HG03064 (cell line): Measurements from ENCODE around the gene BCL7C.
A peak's percentile ranks its signal among the peaks of the same experiment; 100 is the strongest.
"Not testable (repeated sequence)": the region's sequence is repeated elsewhere in the genome, so short reads cannot be mapped to it uniquely, and the experiment has no call there.

Source experiments
- ATAC-seq: cut with Tn5 transposase; IDR thresholded peaks from one replicate; pipeline ENCODE4 v1.9.1; 2021; ENCODE audit warnings: low read depth; ENCODE audit not compliant: unreplicated experiment

The BCL7C gene

DNA sequence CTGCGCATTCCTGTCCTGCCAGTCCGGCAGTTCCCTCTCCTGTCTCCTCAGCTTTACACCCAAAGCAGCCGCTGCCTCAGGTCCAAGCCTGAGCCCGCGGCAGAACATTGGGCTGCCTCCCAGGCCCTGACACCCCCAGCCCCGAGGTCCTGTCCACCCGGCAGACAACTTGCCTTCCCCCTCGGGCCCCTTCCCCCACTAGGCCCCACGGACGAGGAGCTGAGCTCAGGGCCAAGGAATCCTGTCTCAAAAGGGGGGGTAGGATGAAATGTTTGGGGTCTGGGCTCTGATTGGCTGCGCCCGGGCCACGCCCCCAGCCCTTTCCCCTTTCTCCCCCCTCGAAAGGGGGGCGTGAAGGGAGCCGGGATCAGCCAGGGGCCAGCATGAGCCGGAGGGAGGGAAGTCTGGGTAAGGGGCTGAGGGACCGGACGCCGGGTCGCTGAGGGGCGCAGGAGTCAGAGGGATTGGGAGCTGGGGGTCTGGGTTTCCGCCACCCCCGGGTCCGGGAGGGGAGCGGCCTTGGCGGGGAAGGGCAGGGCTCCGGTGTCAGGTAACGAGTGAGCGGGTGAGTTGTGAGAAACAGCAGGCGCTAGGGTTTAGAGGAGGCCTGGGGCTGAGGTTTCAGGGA lies 2.5 kb upstream of the BCL7C start, which contains the start of gene CTF1:
CTF1 (plus strand) TSS at position 354 of the 628 bp plus-strand sequence; CDS start at position 384, 30 bp downstream.
- ATAC-seq, result no peak

DNA sequence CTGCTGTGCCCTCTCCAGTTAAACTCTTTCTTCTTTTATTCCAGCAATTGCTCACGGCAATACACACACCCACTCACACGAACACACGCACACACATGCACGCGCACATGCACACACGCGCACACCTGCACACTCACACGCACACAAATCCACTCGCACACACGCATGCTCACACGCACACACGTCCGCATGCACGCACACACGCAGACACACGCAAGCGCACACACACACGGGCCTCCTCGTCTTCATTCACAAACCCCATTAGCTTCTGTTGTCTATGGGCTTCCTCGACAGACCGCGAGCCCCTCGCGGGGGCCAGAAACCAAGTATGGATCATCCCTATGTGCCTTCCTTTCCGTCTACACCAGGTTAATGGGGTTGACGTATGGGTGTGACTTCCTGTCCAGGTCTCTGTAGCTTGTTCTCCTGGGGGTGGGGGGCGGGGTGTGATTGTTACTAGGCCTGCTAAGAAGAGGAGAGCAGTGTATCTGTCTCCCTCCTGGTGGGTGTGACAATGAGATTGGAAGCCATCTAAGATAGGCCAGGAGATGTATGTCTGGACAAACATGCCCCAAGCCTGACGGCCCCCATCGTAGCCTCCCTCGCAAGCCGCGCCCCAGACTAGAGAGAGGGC lies 1.9 kb upstream of the BCL7C start:
- no peak for ATAC-seq

DNA sequence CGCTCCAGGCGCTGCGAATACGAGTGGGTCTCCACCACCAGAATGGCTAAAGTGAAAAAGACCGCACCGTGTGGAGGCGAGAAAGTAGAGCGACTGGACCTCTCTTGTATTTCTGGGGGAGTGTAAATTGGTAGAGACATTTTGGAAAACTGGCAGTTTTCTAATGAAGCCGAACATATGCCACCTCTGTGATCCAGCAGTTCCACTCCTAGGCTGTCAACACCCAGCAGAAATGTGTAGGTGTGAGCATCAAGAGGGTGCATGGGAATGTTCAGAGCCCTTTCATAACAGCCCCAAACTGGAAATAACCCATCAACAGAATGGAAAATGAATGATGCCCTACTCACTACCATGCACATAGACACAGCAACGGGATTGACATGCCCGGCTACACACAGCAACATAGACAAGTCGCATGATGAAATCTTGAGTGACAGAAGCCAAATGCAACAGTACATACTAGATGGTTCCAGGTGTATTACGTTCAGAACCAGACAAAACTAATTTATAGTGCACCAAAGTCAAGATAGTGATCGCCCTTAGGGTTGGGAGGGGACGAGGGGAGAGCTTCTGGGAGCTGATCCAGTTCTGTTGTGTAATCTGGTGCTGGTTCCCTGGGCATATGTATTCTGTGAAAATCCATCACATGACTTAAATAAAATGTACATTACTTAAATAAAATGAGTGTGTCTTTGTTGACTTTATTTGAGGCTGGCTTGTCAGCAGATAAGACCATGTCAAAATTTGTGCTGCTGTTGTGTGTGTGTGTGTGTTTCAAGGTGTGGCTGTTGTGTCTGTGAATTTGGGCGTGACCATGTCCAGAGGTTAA lies 877 bp upstream of the BCL7C start:
- no peak for ATAC-seq

DNA sequence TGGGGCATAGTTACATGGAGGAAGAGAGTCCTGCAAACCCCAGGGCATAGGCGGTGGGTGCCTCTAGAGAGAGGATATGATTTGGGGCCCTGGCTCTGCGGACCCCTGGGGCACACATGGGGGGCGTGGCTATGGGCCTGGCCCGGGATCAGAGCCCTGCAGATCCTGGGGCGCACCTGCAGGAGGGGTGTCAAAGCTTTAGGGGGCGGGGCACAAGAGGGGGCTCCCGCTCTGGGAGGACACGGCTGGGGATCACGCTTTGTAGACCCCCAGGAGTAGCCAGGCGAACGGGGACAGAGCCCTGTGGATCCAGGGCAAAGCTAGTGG lies 497 bp downstream of the BCL7C start:
- no peak for ATAC-seq

DNA sequence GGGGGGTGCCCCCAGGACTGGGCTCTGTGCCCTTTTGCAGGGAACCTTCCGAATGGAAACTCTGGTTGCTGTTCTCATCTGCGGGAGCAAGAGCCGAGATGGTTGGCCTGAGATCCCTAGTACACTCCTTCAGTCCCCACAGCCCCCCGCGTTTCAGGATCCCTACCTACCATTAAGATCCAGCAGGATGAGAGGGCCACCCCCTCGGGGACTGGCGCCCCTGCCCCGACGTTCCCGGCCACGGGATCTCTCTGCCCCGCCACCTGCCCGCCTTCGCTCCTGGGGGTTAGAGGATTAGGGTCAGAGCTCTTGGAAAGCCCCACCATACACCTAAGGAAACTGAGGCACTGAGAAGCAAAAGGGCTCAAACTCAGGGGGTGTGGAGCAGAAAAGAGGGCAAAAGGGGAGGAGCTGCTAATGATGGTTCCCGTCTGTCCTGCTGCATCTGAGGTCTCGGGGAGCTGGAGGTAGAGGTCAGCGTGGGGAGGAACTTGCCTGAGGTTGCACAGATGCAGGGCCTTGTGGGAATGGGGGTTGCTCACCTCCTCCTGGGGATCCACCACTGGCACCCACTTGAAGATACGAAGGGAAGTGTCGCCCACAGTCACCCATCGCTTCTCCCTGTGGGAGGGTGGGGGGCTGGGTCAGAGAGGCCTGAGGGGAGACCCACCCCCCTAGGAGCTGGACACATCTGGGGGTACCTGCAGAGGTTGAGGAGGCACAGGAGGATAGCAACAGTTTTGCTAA lies 1.0 kb downstream of the BCL7C start:
- no peak for ATAC-seq

DNA sequence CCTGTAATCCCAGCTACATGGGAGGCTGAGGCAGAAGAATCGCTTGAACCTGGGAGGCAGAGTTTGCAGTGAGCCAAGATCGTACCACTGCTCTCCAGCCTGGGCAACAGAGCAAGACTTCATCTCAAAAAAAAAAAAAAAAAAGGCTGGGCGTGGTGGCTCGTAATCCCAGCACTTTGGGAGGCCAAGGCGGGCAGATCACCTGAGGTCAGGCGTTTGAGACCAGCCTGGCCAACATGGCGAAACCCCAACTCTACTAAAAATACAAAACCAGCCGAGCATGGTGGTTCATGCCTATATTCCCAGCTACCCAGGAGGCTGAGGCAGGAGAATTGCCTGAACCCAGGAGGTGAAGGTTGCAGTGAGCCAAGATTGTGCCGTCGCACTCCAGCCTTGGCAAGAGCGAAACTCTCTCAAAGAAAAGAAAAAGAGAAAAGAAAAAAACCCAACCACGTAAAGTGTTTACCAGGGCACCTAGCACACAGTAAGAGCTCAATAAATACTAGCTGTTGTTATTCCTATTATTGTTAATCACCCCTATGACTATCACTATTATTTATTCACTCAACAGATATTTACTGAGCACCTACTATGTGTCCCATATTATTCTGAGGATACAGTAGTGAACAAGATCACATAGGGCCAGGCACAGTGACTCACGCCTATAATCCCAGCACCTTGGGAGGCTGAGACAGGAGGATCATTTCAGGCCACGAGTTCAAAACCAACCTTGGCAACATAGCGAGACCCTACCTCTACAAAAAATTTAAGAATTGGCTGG lies 2.6 kb downstream of the BCL7C start:
- ATAC-seq, result not testable (repeated sequence)

DNA sequence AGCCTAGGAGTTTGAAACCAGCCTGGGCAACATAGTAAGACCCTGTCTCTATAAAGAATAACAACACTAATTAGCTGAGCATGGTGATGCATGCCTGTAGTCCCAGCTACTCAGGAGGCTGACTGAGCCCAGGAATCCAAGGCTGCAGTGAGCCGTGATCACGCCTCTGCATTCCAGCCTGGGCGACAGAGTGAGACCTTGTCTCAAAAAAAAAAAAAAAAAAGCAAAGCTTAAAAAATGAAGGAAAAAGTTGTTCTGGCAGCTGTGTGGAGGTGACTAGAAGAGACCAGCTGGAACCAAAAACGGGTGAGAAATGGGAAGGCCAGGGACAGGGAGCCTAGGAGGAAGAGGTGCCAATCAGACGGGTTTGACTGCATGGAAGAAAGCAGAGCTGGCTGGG lies 4.2 kb downstream of the BCL7C start:
- ATAC-seq, result no peak

DNA sequence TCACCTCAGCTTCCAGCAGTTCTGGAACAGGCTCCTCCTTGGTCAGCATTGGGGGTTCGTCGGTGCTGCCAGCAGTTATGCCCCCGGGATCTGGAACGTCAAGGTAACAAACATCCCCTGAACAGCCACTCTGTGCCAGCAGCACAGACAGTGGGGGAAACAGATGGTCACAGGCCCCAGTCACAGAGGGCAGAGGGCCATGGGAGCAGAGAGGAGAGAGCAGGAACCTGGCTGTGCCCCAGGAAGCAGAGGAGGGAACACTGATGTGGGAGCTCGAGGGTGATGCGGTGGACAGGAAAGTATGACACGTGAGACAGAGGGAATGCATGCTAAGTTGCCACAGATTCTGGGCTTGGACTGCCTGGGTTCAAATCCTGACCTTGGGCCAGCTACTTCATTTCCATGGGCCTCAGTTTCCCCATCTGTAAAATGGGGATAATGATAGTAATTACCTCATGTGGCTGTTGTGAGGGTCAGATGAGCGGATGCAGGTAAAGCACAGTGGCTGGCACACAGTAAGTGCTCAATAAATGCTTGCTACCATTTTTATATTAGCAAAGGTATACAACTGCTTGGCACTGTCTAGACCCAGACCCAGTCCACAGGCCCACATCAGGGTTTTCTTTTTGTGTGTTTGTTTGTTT lies 4.9 kb downstream of the BCL7C start:
- ATAC-seq, result no peak

DNA sequence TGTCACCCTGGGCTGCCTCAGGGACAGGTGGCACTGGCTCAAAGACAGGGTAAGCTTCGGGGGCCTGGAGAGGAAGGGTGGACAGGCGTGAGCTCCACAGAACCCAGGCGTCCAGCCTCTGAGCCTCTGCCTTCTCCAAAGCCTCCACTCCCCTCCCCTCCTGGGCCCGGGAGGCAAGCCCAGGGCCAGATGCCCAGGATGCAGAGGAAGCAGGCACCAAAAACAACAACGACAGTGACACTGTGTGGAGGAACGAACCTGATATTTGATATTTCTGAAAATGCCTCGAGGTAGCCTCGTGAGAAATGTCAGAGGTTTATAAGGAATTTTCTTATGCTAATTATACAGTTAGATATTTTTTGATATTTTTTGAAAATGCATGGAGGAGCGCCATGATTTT lies 6.0 kb downstream of the BCL7C start:
- no peak for ATAC-seq

DNA sequence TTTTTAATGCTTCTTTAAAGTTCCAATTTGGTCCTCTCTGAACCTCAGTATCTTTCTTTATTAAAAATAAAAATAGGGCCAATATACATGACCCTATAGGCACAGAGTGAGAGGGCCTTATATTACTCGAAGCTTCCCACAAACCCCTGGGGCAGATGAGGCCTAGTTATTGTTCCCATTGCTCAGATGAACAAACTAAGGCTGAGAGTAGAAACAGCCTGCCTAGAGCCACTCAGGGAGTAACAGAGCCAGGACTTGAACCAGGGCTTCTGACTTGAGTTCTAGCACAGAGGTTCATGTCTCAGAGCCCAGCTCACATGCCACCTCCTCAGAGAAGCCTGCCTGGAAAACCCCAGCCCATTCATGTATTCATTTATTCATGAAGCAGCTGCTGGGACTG lies 7.7 kb downstream of the BCL7C start:
- ATAC-seq, result no peak

DNA sequence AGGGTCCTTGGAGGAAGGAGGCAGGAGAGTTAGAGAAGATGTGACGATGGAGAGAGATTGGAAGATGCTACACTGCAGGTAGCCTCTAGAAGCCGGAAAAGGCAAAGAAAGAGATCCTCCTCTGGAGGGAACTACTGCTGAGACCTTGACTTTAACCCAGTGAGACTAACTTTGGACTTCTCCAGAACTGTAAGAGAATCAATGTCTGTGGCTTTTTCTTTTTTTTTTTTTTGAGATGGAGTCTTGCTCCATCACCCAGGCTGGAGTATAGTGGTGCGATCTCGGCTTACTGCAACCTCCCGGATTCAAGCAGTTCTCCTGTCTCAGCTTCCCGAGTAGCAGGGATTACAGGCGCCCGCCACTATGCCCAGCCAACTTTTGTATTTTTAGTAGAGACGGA lies 8.7 kb downstream of the BCL7C start:
- ATAC-seq, result no peak

DNA sequence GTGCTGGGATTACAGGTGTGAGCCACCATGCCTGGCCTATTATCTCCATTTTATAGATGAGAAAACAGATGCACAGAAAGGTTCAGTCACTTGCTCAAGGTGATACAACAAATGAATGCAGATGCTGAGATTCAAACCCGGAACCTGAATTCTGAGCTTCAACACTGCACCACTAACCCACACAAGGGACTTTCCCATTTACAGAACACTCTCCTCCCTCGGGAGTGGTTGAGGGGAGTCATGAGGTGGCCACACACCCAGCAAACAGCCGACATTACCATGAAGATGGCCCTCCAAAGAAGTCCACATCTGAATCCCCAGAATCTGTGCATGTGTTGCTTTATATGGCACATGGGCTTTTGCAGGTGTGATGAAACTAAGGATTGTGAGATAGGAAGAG lies 9.1 kb downstream of the BCL7C start:
- ATAC-seq, result no peak

DNA sequence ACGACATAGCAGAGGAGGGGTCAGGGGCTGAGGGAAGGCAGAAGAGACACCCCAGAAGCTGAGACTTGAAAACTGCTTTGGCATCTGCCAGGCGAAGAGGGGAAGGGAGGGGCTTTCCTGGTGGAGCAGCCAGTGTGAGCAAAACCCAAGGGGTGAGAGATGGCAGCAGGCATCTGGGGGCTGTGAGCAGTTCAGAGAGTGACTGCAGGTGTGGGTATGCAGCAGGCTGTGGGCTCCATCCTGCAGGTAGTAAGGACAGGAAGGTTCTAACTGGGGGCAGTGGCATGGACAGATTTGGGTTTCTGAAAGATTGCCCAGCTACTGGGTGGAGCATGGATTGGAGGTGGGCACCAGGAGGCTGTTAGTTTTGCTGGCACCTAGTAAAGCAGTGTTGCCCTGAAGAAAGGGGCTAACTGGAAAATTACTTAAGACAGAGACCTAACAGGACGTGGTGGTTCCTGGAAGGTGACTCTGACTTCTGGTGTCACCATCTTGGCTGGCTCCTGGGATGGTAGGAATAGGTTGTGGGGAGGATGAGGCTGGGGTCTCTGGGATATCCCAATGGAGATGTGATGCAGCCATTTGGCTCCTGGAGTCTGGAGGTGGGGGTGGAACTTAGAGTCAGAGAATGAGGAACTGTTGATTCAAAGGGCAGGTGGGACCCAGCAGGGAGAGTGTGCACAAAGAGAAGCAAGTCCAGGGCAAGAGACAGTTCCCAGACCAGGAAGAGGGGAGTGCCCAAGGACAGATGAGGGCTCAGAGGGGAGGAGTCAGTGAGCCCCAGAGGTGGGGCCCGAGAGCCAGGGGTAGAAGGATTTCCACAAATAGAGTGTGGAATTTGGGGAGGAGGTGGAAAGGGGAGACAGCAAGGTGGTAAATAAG lies 11.2 kb downstream of the BCL7C start:
- no peak for ATAC-seq

DNA sequence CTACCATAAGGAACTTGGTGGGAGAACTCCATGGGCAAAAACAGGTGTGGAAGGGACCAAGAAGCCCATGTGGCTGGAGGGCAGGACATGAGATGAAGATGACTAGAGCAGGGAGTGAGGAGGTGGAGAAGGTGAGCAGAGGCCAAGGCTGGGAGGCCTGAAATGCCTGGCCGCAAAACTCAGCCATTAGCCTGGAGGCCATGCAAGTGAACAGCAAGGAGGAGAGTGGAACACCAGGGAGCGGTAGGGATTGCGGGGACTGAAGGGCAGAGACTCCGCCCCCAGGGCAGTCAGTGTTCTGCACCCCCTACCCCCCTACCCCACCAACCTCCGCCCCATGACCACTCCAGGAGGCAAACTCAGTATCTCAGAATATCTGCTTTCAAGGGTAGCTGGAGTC lies 17.0 kb downstream of the BCL7C start:
- no peak for ATAC-seq

DNA sequence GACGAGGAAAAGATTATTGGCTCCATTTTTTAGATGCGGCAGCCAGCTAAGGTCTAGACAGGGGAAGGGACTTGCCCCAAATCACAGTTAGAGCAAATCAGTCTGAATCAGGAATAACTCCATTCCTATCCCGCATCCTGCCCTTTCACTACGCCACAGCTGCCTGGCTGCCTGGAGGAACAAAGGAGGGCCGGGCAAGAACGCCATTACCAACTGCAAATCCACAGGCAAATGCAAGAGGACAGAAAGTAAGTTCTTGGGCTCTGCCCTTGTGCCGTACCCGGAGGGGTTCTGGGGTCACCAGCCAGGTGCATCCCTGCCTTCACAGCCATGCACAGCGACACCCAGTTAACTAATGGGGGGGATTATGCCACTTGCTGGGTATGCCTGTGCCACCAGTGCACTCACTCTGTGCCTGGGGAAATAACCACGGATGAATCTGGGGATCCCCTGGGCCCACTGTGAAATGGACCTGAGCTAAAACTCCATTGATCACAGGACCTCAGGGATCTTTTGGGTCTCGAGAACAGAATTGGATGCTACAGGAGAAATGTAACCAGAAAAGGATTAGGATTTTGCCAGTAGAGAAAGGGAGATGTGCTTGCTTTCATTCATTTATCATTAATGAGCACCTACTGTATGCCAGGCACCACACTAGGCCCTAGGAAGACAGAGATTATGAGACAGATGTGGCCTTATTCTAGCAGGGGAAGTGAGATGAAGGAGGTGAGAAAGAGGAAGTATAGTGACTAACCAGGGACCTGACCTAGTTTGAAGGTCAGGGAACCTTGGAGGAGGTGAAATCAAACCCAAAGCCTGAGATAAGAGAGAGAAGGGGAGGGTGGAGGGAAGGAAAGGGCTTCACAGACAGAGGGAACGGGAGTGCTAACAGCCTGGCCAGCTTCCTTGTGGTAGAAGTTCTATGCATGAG lies 17.7 kb downstream of the BCL7C start:
- no peak for ATAC-seq

DNA sequence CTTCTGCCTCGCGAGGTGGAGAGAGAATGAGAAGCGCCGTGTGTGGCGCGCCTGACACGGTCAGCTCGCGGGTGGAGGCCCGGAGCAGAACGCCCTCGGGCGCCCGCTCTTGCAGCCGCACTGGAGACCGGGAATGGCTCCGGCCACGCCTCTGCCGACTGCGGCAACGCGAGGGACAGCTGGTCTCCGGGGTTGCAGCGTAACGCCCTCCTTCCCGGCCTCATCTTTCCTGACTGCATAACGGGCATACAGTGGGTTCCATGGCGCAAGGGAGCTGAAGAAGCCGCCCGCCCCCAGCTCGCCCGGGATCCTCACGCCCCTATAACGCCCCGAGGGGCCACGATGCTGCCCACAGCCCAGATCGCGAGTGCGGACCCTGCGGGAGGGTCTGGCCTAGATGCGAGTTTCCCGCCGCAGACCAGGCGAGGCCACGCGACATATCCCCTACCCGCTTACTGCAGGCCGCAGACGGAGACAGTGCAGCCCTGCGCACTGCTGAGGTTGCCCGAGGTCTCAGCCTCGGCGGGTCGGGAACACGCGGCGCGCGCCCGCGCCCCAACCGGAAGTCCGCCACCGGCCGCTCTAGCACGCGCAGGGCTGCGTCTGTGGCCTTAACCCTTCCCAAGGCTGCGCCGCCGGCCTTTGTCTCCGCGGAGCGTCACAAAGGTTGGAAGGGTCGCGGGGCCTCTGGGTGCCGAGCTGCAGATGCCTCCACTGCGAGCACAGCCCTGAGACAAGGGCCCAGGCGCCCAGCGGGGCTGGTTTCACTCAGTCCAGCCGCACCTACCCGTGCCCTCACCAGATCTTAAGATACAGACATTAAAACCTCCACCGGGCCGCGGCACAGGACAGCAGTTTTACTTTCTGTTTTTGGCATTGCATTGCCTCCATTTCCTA lies 18.8 kb downstream of the BCL7C start:
- peak; percentile 60 for ATAC-seq

DNA sequence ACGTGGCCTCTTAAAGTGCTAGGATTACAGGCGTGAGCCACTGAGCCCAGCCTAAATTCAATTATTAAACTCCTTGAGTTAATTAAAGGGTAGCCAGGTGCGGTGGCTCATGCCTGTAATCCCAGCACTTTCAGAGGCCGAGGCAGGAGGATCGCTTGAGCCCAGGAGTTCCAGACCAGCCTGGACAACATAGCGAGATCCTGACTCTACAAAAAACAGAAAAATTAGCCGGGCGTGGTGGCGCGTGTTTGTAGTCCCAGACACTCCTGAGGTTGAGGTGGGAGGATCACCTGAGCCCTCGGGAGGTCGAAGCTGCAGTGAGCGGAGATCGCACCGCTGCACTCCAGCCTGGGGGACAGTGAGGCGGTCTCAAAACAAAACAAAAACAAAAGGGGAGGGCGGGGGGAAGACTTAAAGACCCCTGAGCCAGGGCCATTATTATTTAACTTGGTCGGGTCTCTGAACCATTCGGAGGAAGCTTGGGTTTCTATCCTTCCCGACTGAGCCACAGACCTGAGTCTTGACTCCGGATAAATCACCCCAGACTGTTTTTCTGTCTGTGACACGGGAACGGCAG lies 19.5 kb downstream of the BCL7C start:
- no peak for ATAC-seq
